Left ventricle myocardium superior (tissue), 1 donor: ENCODE data around the gene ARL16. TPM values are rescaled to one million over a fixed set of nuclear protein-coding genes. Genes with fewer than 3 reads are reported as not detected.
A peak's percentile ranks its signal among the peaks of the same experiment; 100 is the strongest.

ENCODE experiments used
- ATAC-seq: fragments of 200-7000 bp; cut with Tn5 transposase; one replicate; pipeline ENCODE4 v1.9.1; 2020; ENCODE audit warnings: mild to moderate bottlenecking, moderate library complexity
- DNase-seq: peaks from one replicate; pipeline ENCODE4 v3.0.0-alpha.2; 2020
- intact Hi-C: fragments of 100-400 bp; cut with micrococcal nuclease; formaldehyde crosslinking; loops from one replicate; pipeline ENCODE4 v1.11.0; 2022
- long read RNA-seq: library from polyadenylated mRNA; unstranded; transcript quantifications from one replicate; pipeline ENCODE4 v2.0.0, GENCODE V29; 2021
- total RNA-seq: library from RNA; stranded (reverse); fragmentation: NEBNext Ultra II Directional; extraction: Animal tissue kit (Norgen Biotek cat#: 25700); gene quantifications from one replicate; pipeline ENCODE4 v1.2.1, GENCODE V29; 2021
- donor health status: DM: no; HTN: yes; CAD: no; lungs with severe emphysema.

Gene ARL16
- total RNA-seq, result 12.0 TPM
- long read RNA-seq, partial matches to known transcripts, result 2 of 16 reads
- long read RNA-seq, other reads (novel, unspliced or antisense), result 10 of 16 reads

- ATAC-seq (peak; percentile 99), DNase-seq (peak; percentile 99)
- intact Hi-C loops, result no loop called here
These were observed at the start of gene ARL16, which contains the start of gene HGS for GRCh38 chr17:81683584-81684441. ARL16 (minus strand) TSS chr17:81683797; CDS start chr17:81683753, 44 bp downstream. HGS (plus strand) TSS chr17:81684011; CDS start chr17:81684067, 56 bp downstream.

- intact Hi-C loops, result no loop called here
- DNase-seq, result no peak
- ATAC-seq, result no peak
These were observed 43.9 kb upstream of the ARL16 start for GRCh38 chr17:81727324-81728031.

- ATAC-seq, result no peak
- intact Hi-C loops, result no loop called here
- DNase-seq, result no peak
These were observed 42.4 kb upstream of the ARL16 start for GRCh38 chr17:81726004-81726403.

GRCh38 chr17:81725439-81725838 lies 41.8 kb upstream of the ARL16 start:
- no peak for DNase-seq
- no peak for ATAC-seq
- intact Hi-C loops, result no loop called here

- DNase-seq (no peak), ATAC-seq (no peak)
- intact Hi-C loops, result no loop called here
These were observed 40.1 kb upstream of the ARL16 start for GRCh38 chr17:81723651-81724209.

- ATAC-seq (peak; percentile 84), DNase-seq (peak; percentile 71)
- intact Hi-C loops, result no loop called here
These were observed 38.9 kb upstream of the ARL16 start for GRCh38 chr17:81722184-81723120.

- intact Hi-C loops, result no loop called here
- ATAC-seq (no peak), DNase-seq (no peak)
These were observed 36.9 kb upstream of the ARL16 start for GRCh38 chr17:81720267-81721071.

- ATAC-seq (no peak), DNase-seq (no peak)
- intact Hi-C loops, result no loop called here
These were observed 36.0 kb upstream of the ARL16 start for GRCh38 chr17:81719410-81720266.

- intact Hi-C loops, result no loop called here
- ATAC-seq (no peak), DNase-seq (no peak)
These were observed 34.1 kb upstream of the ARL16 start for GRCh38 chr17:81717766-81718089.

- no peak for ATAC-seq
- DNase-seq, result no peak
- intact Hi-C loops, result no loop called here
These were observed 33.6 kb upstream of the ARL16 start for GRCh38 chr17:81717049-81717765.

- intact Hi-C loops, result no loop called here
- ATAC-seq, result no peak
- no peak for DNase-seq
These were observed 33.0 kb upstream of the ARL16 start for GRCh38 chr17:81716674-81716996.

- intact Hi-C loops, result no loop called here
- ATAC-seq (no peak), DNase-seq (no peak)
These were observed 32.5 kb upstream of the ARL16 start for GRCh38 chr17:81715872-81716673.

GRCh38 chr17:81715107-81715871 lies 31.7 kb upstream of the ARL16 start:
- ATAC-seq (no peak), DNase-seq (no peak)
- intact Hi-C loops, result no loop called here

GRCh38 chr17:81714412-81715106 lies 31.0 kb upstream of the ARL16 start:
- intact Hi-C loops, result no loop called here
- DNase-seq (no peak), ATAC-seq (no peak)
